ENCODE results near the gene ASTN1. TPM values are rescaled to one million over a fixed set of nuclear protein-coding genes. Genes with fewer than 3 reads are reported as not detected.

Gene ASTN1
- total and polyA plus RNA-seq, 2 of the 4 experiments (the other 2 are of a cell fraction), result under 0.01 to 0.07 TPM

DNA sequence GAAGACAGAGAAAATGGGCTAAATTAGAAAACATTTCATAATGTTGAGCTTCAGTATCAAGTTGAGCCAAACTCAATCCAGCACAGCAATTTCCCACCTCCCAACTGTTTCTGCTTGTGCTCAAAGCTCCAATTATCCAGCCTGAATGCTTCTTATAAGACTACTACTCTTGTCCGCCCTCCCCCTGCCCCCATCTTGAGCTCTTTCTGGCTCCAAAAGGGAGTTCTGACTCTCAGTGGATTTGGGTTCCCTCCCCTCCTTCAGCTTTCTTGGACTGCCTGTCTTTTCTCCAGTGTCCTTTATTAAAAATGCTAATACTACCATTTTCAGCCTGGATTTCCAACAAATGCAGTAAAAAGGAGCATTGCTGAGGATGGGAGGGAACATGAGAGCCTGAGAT is 174.8 kb downstream of the ASTN1 start:
- Histone ChIP-seq H4K91ac (ENCODE audit: insufficient read depth, low read depth, low read length) (no peak overlapping the region), H3K9me3 (ENCODE audit: control insufficient read depth, insufficient read depth, low read length) (no peaks in the 10 kb centered on the region), H2AFZ (replicated peaks; ENCODE audit: low read length, poor library complexity) (no peak overlapping the region), H3K18ac (ENCODE audit: low read depth, low read length) (no peak overlapping the region), H2BK20ac (ENCODE audit: low read depth, low read length) (no peak overlapping the region), H3K36me3 (ENCODE audit: control insufficient read depth, insufficient read depth, low read length) (no peaks in the 10 kb centered on the region), H2AK9ac (replicated peaks; ENCODE audit: low read depth, low read length, poor library complexity) (no peak overlapping the region), H2BK120ac (ENCODE audit: low read depth, low read length) (no peak overlapping the region), H2BK5ac (ENCODE audit: low read depth, low read length, poor library complexity, severe bottlenecking) (no peak overlapping the region), H3K9ac (ENCODE audit: low read depth, low read length) (no peak overlapping the region), H3K27me3 (ENCODE audit: control insufficient read depth, insufficient read depth, low read length) (no peaks in the 10 kb centered on the region), H4K20me1 (ENCODE audit: insufficient read depth, low read length) (no peaks in the 10 kb centered on the region), H3K9me1 (ENCODE audit: insufficient read depth, low read length) (no peaks in the 10 kb centered on the region), H3K4me1 (ENCODE audit: control insufficient read depth, insufficient read depth, low read length) (no peaks in the 10 kb centered on the region), H3K27ac (ENCODE audit: insufficient read depth, low read length) (no peak overlapping the region), H3K23ac (ENCODE audit: low read depth, low read length) (no peak overlapping the region), H4K5ac (ENCODE audit: low read depth, low read length) (no peak overlapping the region), H2BK15ac (ENCODE audit: low read depth, low read length) (no peak overlapping the region), H3K56ac (ENCODE audit: extremely low read depth, insufficient read depth, low read length) (no peak overlapping the region), H3K4me3 (ENCODE audit: insufficient read depth, low read depth, low read length) (no peak overlapping the region), H3K79me1 (ENCODE audit: low read depth in 1 of 2, low read length in 2 of 2) (no peaks in the 10 kb centered on the region), H2AK5ac (ENCODE audit: low read depth, low read length) (no peak overlapping the region), H3K14ac (replicated peaks; ENCODE audit: low read depth, low read length) (no peak overlapping the region), H3K4me2 (ENCODE audit: low read depth, low read length) (no peak overlapping the region), H4K8ac (ENCODE audit: low read depth in 2 of 2, low read length in 2 of 2) (no peak overlapping the region), H3K4ac (ENCODE audit: low read depth, low read length) (no peak overlapping the region)
- ATAC-seq (ENCODE audit: low read depth), result no peak
- no peak for TF ChIP-seq CHD1 (IDR thresholded peaks at IDR 0.05; ENCODE audit: low read depth, low read length)
- TF ChIP-seq RCOR1 (IDR thresholded peaks at IDR 0.05; ENCODE audit: insufficient replicate concordance, low read length), result no peak
- TF ChIP-seq MAFK (IDR thresholded peaks at IDR 0.05; ENCODE audit: low read depth, low read length), result no peak
- TF ChIP-seq SMC3 (IDR thresholded peaks at IDR 0.05; ENCODE audit: low read depth, low read length), result no peak
- no peak for TF ChIP-seq ELK1 (IDR thresholded peaks at IDR 0.05; ENCODE audit: borderline replicate concordance, low read depth, low read length)
- no peak for TF ChIP-seq BHLHE40 (IDR thresholded peaks at IDR 0.05; ENCODE audit: low read depth, low read length)
- no peak for TF ChIP-seq CEBPB (IDR thresholded peaks at IDR 0.05; ENCODE audit: low read depth, low read length)
- no peak for TF ChIP-seq RAD21 (IDR thresholded peaks at IDR 0.05; ENCODE audit: low read length)
- TF ChIP-seq POLR2A (IDR thresholded peaks at IDR 0.05; ENCODE audit: low read depth, low read length), result no peak
- no peak for TF ChIP-seq RFX5 (IDR thresholded peaks at IDR 0.05; ENCODE audit: low read depth, low read length)
- no peak for TF ChIP-seq NFE2L2 (IDR thresholded peaks at IDR 0.05; ENCODE audit: low read depth, low read length)
- dilution Hi-C loops (cut with HindIII; ENCODE audit: low sequenced_read_pairs, unreplicated experiment) (no loop called here), intact Hi-C loops (cut with micrococcal nuclease) (no loop called here), in situ Hi-C loops (cut with MboI; ENCODE audit: low sequenced_read_pairs) (no loop called here)
- POLR2A ChIA-PET (ENCODE audit: unreplicated experiment), result no interaction called here
- DNase-seq, result no peak
- no CpG with 5 or more reads among the region's 1 CpG for WGBS, 2 experiments (ENCODE audit: extremely low coverage in 2 of 2, insufficient read length in 1 of 2)
- CTCF ChIA-PET, result no interaction called here
- no TSS peak for BruUV-seq (replicated peaks)

Data from IMR-90 (cell line).